Caco-2 (cell line): ENCODE results near the gene PDCD11. TPM values are rescaled to one million over a fixed set of nuclear protein-coding genes. Genes with fewer than 3 reads are reported as not detected.
A peak's percentile ranks its signal among the peaks of the same experiment; 100 is the strongest.

ENCODE experiments used
- Bru-seq: library from RNA; stranded (reverse); fragments of 400-500 nt; gene quantifications from one replicate; lab custom pipeline; 2021; lab: Mats Ljungman, UMichigan
- BruChase-seq, 2 experiments: library from RNA; stranded (reverse); fragments of 400-500 nt; gene quantifications; one replicate each; lab custom pipeline; 2021; lab: Mats Ljungman, UMichigan
- BruUV-seq: library from RNA; stranded (reverse); fragments of 400-500 nt; replicated peaks from 2 replicates; lab custom pipeline; 2021; lab: Mats Ljungman, UMichigan
- CTCF ChIA-PET: fragments of 300-600 bp; sonication (Branson Sonifier 250); formaldehyde crosslinking; loops from one replicate; lab custom pipeline; 2022; ENCODE audit warnings: antibody characterized with exemption; lab: Charles Lee
- POLR2A ChIA-PET: fragments of 300-600 bp; sonication (Branson Sonifier 250); formaldehyde crosslinking; loops from one replicate; lab custom pipeline; 2022; ENCODE audit warnings: antibody characterized with exemption; lab: Charles Lee
- DNase-seq, 2 experiments: peaks; one replicate each; pipeline versions ENCODE4 v3.0.0 to v3.0.0-alpha.2; 2020 to 2022
- H3K27me3 ChIP-seq: replicated peaks from 2 replicates; pipeline ENCODE4 v1.6.0; 2011; ENCODE audit warnings: low read length; ENCODE audit not compliant: control insufficient read depth, insufficient read depth
- H3K36me3 ChIP-seq: 2 replicates; pipeline ENCODE4 v1.5.1; 2011; ENCODE audit warnings: low read length; ENCODE audit not compliant: control insufficient read depth, insufficient read depth
- H3K4me1 ChIP-seq: fragments of 250-450 bp; sonication (Bioruptor Pico); 2 replicates; pipeline ENCODE4 v1.5.1; 2020; ENCODE audit warnings: mild to moderate bottlenecking
- H3K4me3 ChIP-seq: 2 replicates; pipeline ENCODE4 v1.5.1; 2011; ENCODE audit warnings: low read depth, mild to moderate bottlenecking, control low read depth, low read length
- H3K9me3 ChIP-seq: fragments of 250-450 bp; sonication (Bioruptor Pico); 2 replicates; pipeline ENCODE4 v1.5.1; 2020; ENCODE audit warnings: mild to moderate bottlenecking, moderate library complexity
- H3K27ac Mint-ChIP-seq: one replicate; pipeline ENCODE4 v1.8.0; 2022; ENCODE audit warnings: mixed read lengths; ENCODE audit not compliant: unreplicated experiment
- H3K27me3 Mint-ChIP-seq: one replicate; pipeline ENCODE4 v1.8.0; 2022; ENCODE audit warnings: mixed read lengths; ENCODE audit not compliant: insufficient read depth, unreplicated experiment
- H3K36me3 Mint-ChIP-seq: one replicate; pipeline ENCODE4 v1.8.0; 2022; ENCODE audit warnings: mild to moderate bottlenecking, mixed read lengths; ENCODE audit not compliant: insufficient read depth, unreplicated experiment
- H3K4me1 Mint-ChIP-seq: one replicate; pipeline ENCODE4 v1.8.0; 2022; ENCODE audit warnings: low read depth, mixed read lengths; ENCODE audit not compliant: unreplicated experiment
- H3K4me3 Mint-ChIP-seq: one replicate; pipeline ENCODE4 v1.8.0; 2022; ENCODE audit warnings: mild to moderate bottlenecking, moderate library complexity, mixed read lengths; ENCODE audit not compliant: unreplicated experiment
- H3K9me3 Mint-ChIP-seq: one replicate; pipeline ENCODE4 v1.8.0; 2022; ENCODE audit warnings: mixed read lengths; ENCODE audit not compliant: unreplicated experiment
- intact Hi-C: fragments of 100-400 bp; cut with micrococcal nuclease; formaldehyde crosslinking; loops from one replicate; pipeline ENCODE4 v1.10.0; 2022; ENCODE audit not compliant: unreplicated experiment
- long read RNA-seq: library from polyadenylated mRNA; stranded (forward); transcript quantifications from one replicate; pipeline ENCODE4 v2.0.0, GENCODE V29; 2022
- total RNA-seq: library from RNA; stranded (reverse); gene quantifications from 2 replicates; pipeline ENCODE4 v1.2.3, GENCODE V29; 2022
- TF ChIP-seq, protein P1 (sequence below), 2 experiments: fragments of 200-600 bp in 1 of 2; IDR thresholded peaks; 1 replicate in 1 of 2; 2 replicates in 1 of 2; pipeline versions ENCODE4 v1.5.1 to v1.8.0; 2011 to 2022; ENCODE audit warnings: antibody characterized with exemption in 1 of 2, control low read depth in 1 of 2, inconsistent platforms in 1 of 2, low read depth in 1 of 2, low read length in 1 of 2, mild to moderate bottlenecking in 1 of 2, moderate library complexity in 1 of 2; ENCODE audit not compliant: insufficient read depth in 1 of 2, severe bottlenecking in 1 of 2, unreplicated experiment in 1 of 2

The PDCD11 gene
- 55.3 and 62.8 TPM in 2 replicates for total RNA-seq
- percentile 79 among the genes with signal in this experiment for Bru-seq, nascent RNA
- BruChase-seq, experiment 1, labeled RNA remaining after a 2-hour chase = percentile 82 among the genes with signal in this experiment
- percentile 89 among the genes with signal in this experiment for BruChase-seq, experiment 2, labeled RNA remaining after a 6-hour chase
- long read RNA-seq, full-length matches to known transcripts = 17 of 43 reads
- long read RNA-seq, partial matches to known transcripts = 21 of 43 reads
- long read RNA-seq, other reads (novel, unspliced or antisense) = 5 of 43 reads

DNA sequence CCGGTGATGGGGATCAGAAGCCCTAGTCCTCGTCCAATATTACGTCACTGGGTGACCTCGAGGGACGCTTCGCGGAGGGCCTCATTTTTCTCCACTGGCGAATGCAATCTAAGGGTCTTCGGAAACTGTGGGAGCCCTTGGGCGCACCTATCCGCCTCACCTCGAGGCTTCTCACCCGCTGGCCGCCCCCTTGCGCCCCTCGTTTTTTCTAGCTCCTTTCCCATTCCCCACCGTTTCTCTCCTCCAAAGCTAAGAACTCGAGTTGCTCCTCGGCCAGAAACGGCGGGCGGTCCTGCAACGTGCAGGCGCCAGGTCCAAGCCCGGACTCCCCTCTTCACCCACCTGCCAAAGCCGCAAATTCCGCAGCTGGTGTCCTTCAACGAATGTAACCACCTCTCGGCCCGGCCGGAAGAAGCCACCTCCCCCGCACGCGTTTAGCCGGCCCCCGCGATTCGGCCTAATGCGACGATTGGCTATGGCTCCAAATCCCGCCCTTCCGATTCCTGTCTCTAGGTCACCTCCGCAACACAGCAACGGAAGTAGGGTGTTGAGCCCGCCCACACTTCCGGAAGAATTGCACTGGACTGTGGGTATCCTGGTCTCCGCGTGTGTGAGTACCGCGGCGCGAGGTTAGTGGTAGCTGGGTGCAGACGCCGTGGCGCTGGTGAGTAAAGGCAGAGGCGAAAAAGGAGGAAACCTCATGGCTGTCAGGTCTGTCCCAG lies at the start of gene PDCD11, which contains the start of gene ATP5MK:
TSS of gene PDCD11 (plus strand) at position 560 of the 722 bp plus-strand sequence. CDS start 1,801 bp downstream, outside the sequence.
TSS of gene ATP5MK (minus strand) at position 409 of the 722 bp plus-strand sequence. CDS start 4,018 bp downstream, outside the sequence.
- H3K27me3 ChIP-seq = no peaks in the 10 kb centered on the region
- no peaks in the 10 kb centered on the region for H3K9me3 ChIP-seq
- Mint-ChIP-seq H3K36me3 (peaks cover 87% of the 10 kb centered on the region), H3K27ac (peak within 1 kb of the TSS; percentile 96), H3K4me3 (peak within 1 kb of the TSS; percentile 92), H3K9me3 (no peaks in the 10 kb centered on the region), H3K4me1 (peaks cover 23% of the 10 kb centered on the region), H3K27me3 (no peaks in the 10 kb centered on the region)
- peak within 1 kb of the TSS; percentile 91 for H3K4me3 ChIP-seq
- peaks cover 3% of the 10 kb centered on the region; the same call in 1 of the 2 replicates for H3K36me3 ChIP-seq
- TSS peak; percentile 79 for BruUV-seq
- peak; percentile 97 to 98 for DNase-seq
- peaks cover 7% of the 10 kb centered on the region; the same call in 1 of the 2 replicates for H3K4me1 ChIP-seq
- TF ChIP-seq, protein P1, sequence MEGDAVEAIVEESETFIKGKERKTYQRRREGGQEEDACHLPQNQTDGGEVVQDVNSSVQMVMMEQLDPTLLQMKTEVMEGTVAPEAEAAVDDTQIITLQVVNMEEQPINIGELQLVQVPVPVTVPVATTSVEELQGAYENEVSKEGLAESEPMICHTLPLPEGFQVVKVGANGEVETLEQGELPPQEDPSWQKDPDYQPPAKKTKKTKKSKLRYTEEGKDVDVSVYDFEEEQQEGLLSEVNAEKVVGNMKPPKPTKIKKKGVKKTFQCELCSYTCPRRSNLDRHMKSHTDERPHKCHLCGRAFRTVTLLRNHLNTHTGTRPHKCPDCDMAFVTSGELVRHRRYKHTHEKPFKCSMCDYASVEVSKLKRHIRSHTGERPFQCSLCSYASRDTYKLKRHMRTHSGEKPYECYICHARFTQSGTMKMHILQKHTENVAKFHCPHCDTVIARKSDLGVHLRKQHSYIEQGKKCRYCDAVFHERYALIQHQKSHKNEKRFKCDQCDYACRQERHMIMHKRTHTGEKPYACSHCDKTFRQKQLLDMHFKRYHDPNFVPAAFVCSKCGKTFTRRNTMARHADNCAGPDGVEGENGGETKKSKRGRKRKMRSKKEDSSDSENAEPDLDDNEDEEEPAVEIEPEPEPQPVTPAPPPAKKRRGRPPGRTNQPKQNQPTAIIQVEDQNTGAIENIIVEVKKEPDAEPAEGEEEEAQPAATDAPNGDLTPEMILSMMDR (IDR thresholded peaks at IDR 0.05; ENCODE audit: insufficient read depth in 1 of 2, low read depth in 1 of 2, low read length in 1 of 2, severe bottlenecking in 1 of 2, unreplicated experiment in 1 of 2) = peak in 1 of 2 experiments; percentile 32
- CTCF ChIA-PET = interaction anchor here (1.0 to 1.4 kb wide), 3 partner anchors 9 to 89 kb away, joined by 3 to 4 read pairs (median 3); no protein-coding TSS in a partner anchor
- intact Hi-C loops = loop anchor here (1.0 kb wide), 1 partner anchor 28 kb away; no protein-coding TSS in a partner anchor
- POLR2A ChIA-PET = interaction anchor here (0.5 to 2.0 kb wide), 6 partner anchors 27 to 1340 kb away, joined by 3 to 14 read pairs (median 5); partner anchors contain the start of gene CALHM1

- TF ChIP-seq, protein P1 (IDR thresholded peaks at IDR 0.05; ENCODE audit: insufficient read depth in 1 of 2, low read depth in 1 of 2, low read length in 1 of 2, severe bottlenecking in 1 of 2, unreplicated experiment in 1 of 2) = no peak
- Histone ChIP-seq H3K9me3 (no peaks in the 10 kb centered on the region), H3K27me3 (no peaks in the 10 kb centered on the region), H3K4me1 (no peaks in the 10 kb centered on the region), H3K4me3 (peak overlapping the region; percentile 79), H3K36me3 (peaks cover 1% of the 10 kb centered on the region; the same call in 1 of the 2 replicates)
- DNase-seq = no peak
- Mint-ChIP-seq H3K4me3 (peak overlapping the region; percentile 79), H3K27me3 (no peaks in the 10 kb centered on the region), H3K36me3 (peaks cover 17% of the 10 kb centered on the region), H3K9me3 (no peaks in the 10 kb centered on the region), H3K27ac (peak overlapping the region; percentile 76), H3K4me1 (no peaks in the 10 kb centered on the region)
- no TSS peak for BruUV-seq
- POLR2A ChIA-PET = interaction anchor here (1.7 kb wide), 1 partner anchor 18 kb away, joined by 10 read pairs; the partner anchor contains the start of gene TAF5
- CTCF ChIA-PET = no interaction called here
- intact Hi-C loops = loop anchor here (2.0 kb wide), 1 partner anchor 19 kb away; no protein-coding TSS in a partner anchor
Observed at GRCh38 chr10:103350175-103350516, 46.3 kb upstream of the PDCD11 start.
